VCaP (cell line): ENCODE results near the gene SLC25A52.

Experiments
- H3K27ac ChIP-seq: fragments of 450-650 bp; 2 replicates; pipeline ENCODE4 v1.5.1; 2017
- CTCF ChIP-seq: fragments of 450-650 bp; conservative IDR thresholded peaks from 2 replicates; pipeline ENCODE4 v1.5.1; 2017; ENCODE audit warnings: mild to moderate bottlenecking, moderate library complexity

Gene SLC25A52

GRCh38 chr18:31721601-31722000, 39.1 kb downstream of the SLC25A52 start:
- no peak overlapping the region for H3K27ac ChIP-seq
- no peak for TF ChIP-seq CTCF

- TF ChIP-seq CTCF: no peak
- no peak overlapping the region for H3K27ac ChIP-seq
Measured at GRCh38 chr18:31720867-31721266, 39.8 kb downstream of the SLC25A52 start.

- H3K27ac ChIP-seq: no peak overlapping the region
- TF ChIP-seq CTCF: no peak
Measured at GRCh38 chr18:31719363-31720006, 41.2 kb downstream of the SLC25A52 start.

- no peak for TF ChIP-seq CTCF
- H3K27ac ChIP-seq: no peak overlapping the region
Measured at GRCh38 chr18:31718386-31718785, 42.3 kb downstream of the SLC25A52 start.

GRCh38 chr18:31716362-31716761, 44.3 kb downstream of the SLC25A52 start:
- no peak overlapping the region for H3K27ac ChIP-seq
- TF ChIP-seq CTCF: no peak

- no peak overlapping the region for H3K27ac ChIP-seq
- no peak for TF ChIP-seq CTCF
Measured at GRCh38 chr18:31711365-31712172, 49.1 kb downstream of the SLC25A52 start.

GRCh38 chr18:31710826-31711225, 49.9 kb downstream of the SLC25A52 start:
- TF ChIP-seq CTCF: no peak; the same call in 1 of the 2 replicates
- H3K27ac ChIP-seq: no peak overlapping the region
